DND-41 (cell line): Measurements from ENCODE around the gene TPP1.

Experiments used
- CTCF ChIP-seq: IDR thresholded peaks from 2 replicates; pipeline ENCODE4 v1.5.1; 2012; ENCODE audit warnings: borderline replicate concordance, low read length, moderate library complexity, mild to moderate bottlenecking; ENCODE audit not compliant: poor library complexity, severe bottlenecking; ENCODE audit errors: extremely low read depth
- EZH2 ChIP-seq: IDR thresholded peaks from 3 replicates; pipeline ENCODE4 v1.6.1; 2012; ENCODE audit warnings: borderline replicate concordance, low read depth, mild to moderate bottlenecking, moderate library complexity, low read length, inconsistent platforms; ENCODE audit not compliant: severe bottlenecking

DNA sequence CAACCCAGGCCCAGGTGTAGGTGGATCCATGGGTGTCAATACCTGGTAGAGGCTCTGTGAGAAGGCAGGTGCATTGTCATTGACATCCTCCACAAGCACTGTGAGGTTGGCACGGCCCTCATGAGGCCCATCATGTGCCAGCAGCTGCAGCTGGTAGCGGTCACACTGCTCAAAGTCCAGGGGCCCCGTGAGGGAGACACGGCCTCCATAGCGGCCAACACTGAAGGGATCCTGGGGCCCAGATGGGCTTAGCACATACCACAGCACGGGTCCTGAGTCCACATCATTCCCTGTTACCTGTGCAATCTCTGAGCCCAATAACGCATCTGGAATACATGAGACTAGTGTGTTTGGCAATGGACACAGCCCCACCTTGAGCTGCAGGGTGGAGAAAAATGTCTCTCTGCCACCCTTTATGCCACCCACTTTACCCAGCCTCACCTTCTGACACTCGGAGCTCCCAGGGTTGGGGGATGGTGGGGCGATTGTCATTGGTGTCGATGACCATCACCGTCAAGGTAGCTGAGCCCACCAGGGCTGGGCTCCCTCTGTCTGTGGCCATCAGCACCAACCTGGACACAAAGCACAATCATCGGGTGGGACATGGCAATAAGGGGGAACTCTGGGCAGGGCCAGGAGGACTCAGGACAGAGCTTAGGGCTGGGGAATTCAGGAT lies 6.1 kb upstream of the TPP1 start:
- no peak for TF ChIP-seq CTCF
- no peak for TF ChIP-seq EZH2
